GM12801 (cell line): ENCODE results near the gene PSMD7.

ENCODE experiments used
- TF ChIP-seq, protein P1 (sequence below): IDR thresholded peaks from one replicate; pipeline ENCODE4 v1.5.1; 2011; ENCODE audit warnings: control low read depth; ENCODE audit not compliant: insufficient read length; ENCODE audit errors: extremely low read depth

Gene PSMD7

DNA sequence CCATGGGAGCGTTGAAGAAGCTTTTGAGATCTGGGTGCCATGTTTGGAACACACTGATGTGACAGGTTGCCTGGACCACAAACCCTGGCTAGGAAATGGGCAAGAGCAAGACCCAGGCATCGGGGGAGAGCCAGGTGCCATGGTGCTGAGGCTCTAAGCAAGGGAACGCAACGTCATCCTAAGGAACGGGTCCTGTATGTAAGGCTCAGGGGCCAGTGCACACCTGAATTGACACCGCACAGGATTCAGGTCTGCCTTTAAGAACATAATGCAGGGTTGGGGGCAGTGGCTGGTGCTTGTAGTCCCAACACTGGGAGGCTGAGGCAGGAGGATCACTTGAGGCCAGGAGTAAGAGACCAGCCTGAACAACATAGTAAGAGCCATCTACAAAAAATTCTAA is 10.8 kb downstream of the PSMD7 start:
- TF ChIP-seq, protein P1, sequence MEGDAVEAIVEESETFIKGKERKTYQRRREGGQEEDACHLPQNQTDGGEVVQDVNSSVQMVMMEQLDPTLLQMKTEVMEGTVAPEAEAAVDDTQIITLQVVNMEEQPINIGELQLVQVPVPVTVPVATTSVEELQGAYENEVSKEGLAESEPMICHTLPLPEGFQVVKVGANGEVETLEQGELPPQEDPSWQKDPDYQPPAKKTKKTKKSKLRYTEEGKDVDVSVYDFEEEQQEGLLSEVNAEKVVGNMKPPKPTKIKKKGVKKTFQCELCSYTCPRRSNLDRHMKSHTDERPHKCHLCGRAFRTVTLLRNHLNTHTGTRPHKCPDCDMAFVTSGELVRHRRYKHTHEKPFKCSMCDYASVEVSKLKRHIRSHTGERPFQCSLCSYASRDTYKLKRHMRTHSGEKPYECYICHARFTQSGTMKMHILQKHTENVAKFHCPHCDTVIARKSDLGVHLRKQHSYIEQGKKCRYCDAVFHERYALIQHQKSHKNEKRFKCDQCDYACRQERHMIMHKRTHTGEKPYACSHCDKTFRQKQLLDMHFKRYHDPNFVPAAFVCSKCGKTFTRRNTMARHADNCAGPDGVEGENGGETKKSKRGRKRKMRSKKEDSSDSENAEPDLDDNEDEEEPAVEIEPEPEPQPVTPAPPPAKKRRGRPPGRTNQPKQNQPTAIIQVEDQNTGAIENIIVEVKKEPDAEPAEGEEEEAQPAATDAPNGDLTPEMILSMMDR = no peak

DNA sequence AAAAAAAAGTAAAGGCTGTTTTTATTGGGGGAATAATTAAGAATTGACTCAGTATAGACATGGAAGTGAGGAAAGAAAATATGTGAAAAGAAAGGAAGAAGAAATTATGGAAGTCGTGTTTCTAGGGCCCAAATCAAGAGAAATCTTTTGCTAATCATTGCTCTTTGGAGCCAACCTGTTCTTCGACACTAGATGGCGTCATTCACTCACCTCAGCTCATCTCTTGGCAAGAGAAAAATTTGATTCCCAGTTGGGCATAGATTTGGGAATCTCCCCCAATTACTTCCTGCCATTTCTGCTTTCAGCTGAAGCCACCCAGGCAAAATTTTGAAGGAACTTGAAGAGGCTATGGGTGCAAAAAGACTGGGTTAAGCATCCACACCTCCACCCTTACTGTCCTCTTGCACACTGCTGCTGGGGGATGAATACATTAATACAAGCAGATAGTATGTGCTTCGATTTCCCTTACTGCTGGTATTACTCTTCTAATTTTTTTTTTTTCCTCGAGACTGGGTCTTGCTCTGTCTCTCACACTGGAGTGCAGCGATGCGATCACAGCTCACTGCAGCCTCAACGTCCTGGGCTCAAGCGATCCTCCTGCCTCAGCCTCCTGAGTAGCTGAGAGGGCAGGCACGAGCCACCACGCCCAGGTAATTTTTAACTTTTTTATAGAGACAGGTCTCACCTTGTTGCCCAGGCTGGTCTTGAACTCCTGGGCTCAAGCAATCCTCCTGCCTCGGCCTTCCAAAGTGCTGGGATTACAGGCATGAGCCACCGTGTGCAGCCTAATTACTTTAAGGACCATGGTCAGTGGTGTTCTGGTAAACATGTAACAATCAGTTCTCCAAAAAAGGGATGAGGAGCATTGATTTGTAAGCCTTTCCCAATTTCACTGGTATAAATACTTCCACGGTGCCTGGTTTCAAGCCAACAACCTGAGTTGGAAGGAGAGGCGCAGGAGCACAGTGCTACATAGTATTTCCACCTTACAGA is 13.5 kb downstream of the PSMD7 start:
- TF ChIP-seq, protein P1 = no peak

DNA sequence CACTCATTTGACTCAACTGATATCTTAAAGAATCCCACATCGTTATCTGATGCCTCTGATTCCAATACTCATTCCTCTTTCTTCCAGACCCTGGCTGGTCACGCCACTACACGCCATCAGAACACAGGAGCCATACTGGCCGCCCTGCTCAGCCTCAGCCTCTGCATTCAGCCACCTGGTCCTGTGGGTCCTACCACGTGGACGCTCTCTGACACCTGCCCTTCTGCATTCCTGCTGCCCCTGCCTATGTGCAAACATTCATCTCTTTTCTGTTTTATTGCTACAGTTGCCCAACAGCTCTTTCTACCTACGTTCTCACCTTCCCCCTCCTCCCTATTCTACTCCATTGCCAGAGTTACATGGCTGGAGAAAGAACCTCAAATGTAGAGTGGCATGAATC is 18.4 kb downstream of the PSMD7 start:
- TF ChIP-seq, protein P1 = no peak

DNA sequence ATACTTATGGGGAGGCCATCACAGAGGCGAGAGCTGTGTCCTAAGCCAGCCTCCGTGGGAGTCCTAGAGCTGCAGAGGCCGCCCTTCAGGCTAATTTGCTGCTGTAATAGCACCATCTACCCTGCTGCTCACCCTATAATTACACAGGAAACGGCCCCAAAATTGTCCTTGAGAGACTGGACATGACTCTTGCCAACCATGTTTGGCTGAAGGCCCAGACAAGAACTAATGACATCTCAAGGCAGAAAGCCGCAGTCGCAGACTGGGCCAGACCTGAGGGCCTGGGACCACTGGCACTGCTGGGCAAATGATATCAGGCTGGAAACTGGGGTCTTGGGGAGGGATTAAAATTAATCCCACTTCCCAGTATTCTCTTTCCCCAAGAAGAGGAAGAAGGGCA is 24.1 kb downstream of the PSMD7 start:
- TF ChIP-seq, protein P1 = no peak

DNA sequence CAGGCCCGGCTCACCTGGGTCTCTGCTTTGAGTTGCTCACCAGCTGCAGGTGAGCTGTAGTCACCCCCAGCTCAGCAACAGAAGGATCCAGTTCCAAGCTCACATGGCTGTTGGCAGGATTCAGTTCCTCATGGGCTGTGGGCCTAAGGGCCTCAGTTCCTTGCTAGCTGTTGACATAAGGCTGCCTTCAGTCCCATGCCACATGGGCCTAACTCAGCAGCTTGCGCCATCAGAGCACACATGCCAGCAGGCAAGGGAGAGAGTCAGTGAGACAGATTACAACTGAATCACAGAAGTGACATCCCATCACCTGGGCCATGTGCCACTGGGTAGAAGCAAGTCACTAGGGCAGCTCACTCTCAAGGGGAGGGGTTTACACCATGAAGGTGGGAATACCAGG is 24.7 kb downstream of the PSMD7 start:
- TF ChIP-seq, protein P1 = no peak

DNA sequence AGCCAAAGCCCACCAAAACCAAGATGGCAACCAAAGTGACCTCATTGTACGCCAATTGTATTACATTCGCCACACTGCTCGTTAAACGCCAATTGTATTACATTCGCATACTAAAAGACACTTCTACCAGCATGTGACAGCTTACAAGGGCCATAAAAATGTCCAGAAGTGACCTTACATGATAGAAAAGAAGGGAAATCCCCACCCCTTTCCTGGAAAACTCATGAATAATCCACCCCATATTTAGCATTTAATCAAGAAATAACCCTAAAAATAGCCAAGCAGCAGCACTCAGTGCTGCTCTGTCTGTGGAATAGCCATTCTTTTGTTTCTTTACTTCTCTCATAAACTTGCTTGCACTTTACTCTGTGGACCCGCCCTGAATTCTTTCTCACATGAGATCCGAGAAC is 25.7 kb downstream of the PSMD7 start:
- TF ChIP-seq, protein P1 = no peak

DNA sequence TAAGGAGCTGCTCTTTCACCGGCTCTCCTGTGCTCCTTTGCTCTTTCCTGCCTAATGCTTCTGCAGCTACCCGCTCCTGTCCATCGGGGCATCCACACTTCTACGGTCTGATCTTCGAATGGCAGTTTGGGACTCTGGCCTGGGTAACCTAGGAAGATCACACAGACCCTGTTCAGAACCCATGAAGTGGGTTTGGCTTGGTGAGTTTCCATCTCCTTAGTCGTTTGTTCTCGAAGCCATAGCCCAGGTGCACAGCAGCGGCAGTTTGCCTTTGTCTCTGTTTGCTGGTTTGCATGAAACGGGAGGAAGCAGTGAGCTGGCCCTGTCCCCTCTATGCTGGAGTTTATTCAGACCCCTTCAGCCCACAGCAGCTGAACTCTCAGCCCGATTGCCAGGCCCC is 29.0 kb downstream of the PSMD7 start:
- TF ChIP-seq, protein P1 = no peak
